H1 (cell line): Measurements from ENCODE around the gene RNF41. TPM values are rescaled to one million over a fixed set of nuclear protein-coding genes. Genes with fewer than 3 reads are reported as not detected.

Experiments used
- CHD7 ChIP-seq: fragments of 300-600 bp; sonication (generic); IDR thresholded peaks from 2 replicates; pipeline ENCODE4 v1.7.1; 2012; ENCODE audit warnings: low read length, moderate library complexity, mild to moderate bottlenecking, inconsistent platforms; ENCODE audit not compliant: insufficient replicate concordance
- CTCF ChIP-seq, 3 experiments: IDR thresholded peaks; 1 replicate in 2 of 3; 2 replicates in 1 of 3; pipeline versions ENCODE4 v1.5.1 to v1.6.1; 2011; ENCODE audit warnings: low read length in 3 of 3, mild to moderate bottlenecking in 3 of 3, inconsistent platforms in 2 of 3, low read depth in 1 of 3, moderate library complexity in 1 of 3; ENCODE audit not compliant: insufficient read depth in 1 of 3; ENCODE audit errors: control extremely low read depth in 1 of 3
- HDAC6 ChIP-seq: IDR thresholded peaks from one replicate; pipeline ENCODE4 v1.7.1; 2012; ENCODE audit warnings: low read depth, mild to moderate bottlenecking, inconsistent platforms, low read length, moderate library complexity
- NRF1 ChIP-seq: IDR thresholded peaks from 2 replicates; pipeline ENCODE4 v1.6.1; 2011; ENCODE audit warnings: mild to moderate bottlenecking, low read depth, low read length, improper control_type of control experiment
- RBBP5 ChIP-seq: IDR thresholded peaks from 2 replicates; pipeline ENCODE4 v1.7.1; 2012; ENCODE audit warnings: low read depth, mild to moderate bottlenecking, inconsistent platforms, low read length, moderate library complexity, borderline replicate concordance
- RFX5 ChIP-seq: IDR thresholded peaks from 2 replicates; pipeline ENCODE4 v1.6.1; 2011; ENCODE audit warnings: low read depth, low read length, improper control_type of control experiment, borderline replicate concordance
- RXRA ChIP-seq: IDR thresholded peaks from 2 replicates; pipeline ENCODE4 v1.6.1; 2011; ENCODE audit warnings: low read depth, mild to moderate bottlenecking, low read length, moderate library complexity; ENCODE audit not compliant: insufficient read depth
- SP2 ChIP-seq: IDR thresholded peaks from 2 replicates; pipeline ENCODE4 v1.6.1; 2012; ENCODE audit warnings: mild to moderate bottlenecking, low read length, inconsistent platforms
- TCF12 ChIP-seq: IDR thresholded peaks from 2 replicates; pipeline ENCODE4 v1.6.1; 2011; ENCODE audit warnings: low read depth, mild to moderate bottlenecking, low read length
- ZNF274 ChIP-seq: IDR thresholded peaks from 2 replicates; pipeline ENCODE4 v1.7.0; 2012; ENCODE audit warnings: low read length, borderline replicate concordance; ENCODE audit errors: extremely low read depth
- polyA plus RNA-seq, 7 experiments: library from polyadenylated mRNA; depleted of rRNA in 3 of 7; stranded (reverse) in 5 of 7; unstranded in 2 of 7; fragments of >200 nt in 5 of 7; fragments of 200-250 nt in 2 of 7; gene quantifications; 1 replicate in 5 of 7; 2 replicates in 1 of 7; 4 replicates in 1 of 7; pipeline versions ENCODE4 v1.2.1 to v1.2.3, GENCODE V29; 2011 to 2013; ENCODE audit warnings: missing spikeins in 2 of 7, mixed read lengths in 2 of 7
- total RNA-seq: library from RNA; stranded (reverse); fragmentation: NEBNext Ultra II Directional; extraction: Animal tissue kit (Norgen Biotek cat#: 25700); gene quantifications from 2 replicates; pipeline ENCODE4 v1.2.1, GENCODE V29; 2021

The RNF41 gene
- total and polyA plus RNA-seq, 2 of the 8 experiments (the other 6 are each of a cell fraction or from before 2014, with no cell fraction given), result 55.5 to 98.6 TPM

DNA sequence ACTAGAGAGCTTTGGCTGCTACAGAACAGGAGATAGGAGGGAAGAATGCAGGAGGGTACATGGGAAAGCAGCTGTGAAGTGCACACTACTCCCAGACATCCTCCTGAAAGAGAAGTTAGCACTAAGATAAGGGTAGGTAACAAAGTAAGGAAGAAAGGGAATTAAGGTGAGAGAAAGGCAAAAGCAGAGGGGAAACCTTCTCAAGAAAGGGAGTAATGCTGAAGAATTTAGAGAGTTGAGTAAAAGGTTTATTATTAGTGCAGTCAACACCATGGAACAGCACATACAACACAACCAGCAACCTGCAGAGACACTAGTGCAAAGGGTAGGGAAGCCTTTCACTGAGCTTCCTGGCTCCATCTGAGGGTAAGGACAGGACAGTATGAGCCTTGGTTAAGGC, 17.4 kb downstream of the RNF41 start (continued):
- TF ChIP-seq CHD7 (no peak), ZNF274 (no peak), TCF12 (no peak), RFX5 (no peak), RBBP5 (no peak), SP2 (no peak), RXRA (no peak), NRF1 (no peak), HDAC6 (no peak), CTCF (IDR thresholded peaks at IDR 0.05; ENCODE audit: control extremely low read depth in 1 of 3, insufficient read depth in 1 of 3, low read depth in 1 of 3, low read length in 3 of 3) (no peak)
